Skin epidermis (tissue), 12 donors: ENCODE data around the gene CDC34.
"Not testable (repeated sequence)": the region's sequence is repeated elsewhere in the genome, so short reads cannot be mapped to it uniquely, and the experiment has no call there.

Experiments
- H3K27ac ChIP-seq, 21 experiments: fragments of 200-600 bp; sonication (generic) in 11 of 21; one replicate each; pipeline ENCODE4 v1.5.0; 2020; ENCODE audit warnings: mild to moderate bottlenecking in 3 of 21, inconsistent platforms in 2 of 21, moderate library complexity in 2 of 21
- H3K4me3 ChIP-seq, 7 experiments: fragments of 200-600 bp; sonication (generic) in 2 of 7; one replicate each; pipeline ENCODE4 v1.5.0; 2020; ENCODE audit warnings: inconsistent platforms in 2 of 7, mild to moderate bottlenecking in 2 of 7, moderate library complexity in 1 of 7

The CDC34 gene

GRCh38 chr19:582497-583197 is 51.1 kb downstream of the CDC34 start:
- Histone ChIP-seq H3K4me3 (no peak overlapping the region), H3K27ac (no peak overlapping the region)

- no peak overlapping the region for H3K4me3 ChIP-seq
- H3K27ac ChIP-seq = no peak overlapping the region
Measured at GRCh38 chr19:583198-583967, 51.8 kb downstream of the CDC34 start.

- Histone ChIP-seq H3K27ac (no peak overlapping the region), H3K4me3 (no peak overlapping the region)
Measured at GRCh38 chr19:583968-584239, 52.3 kb downstream of the CDC34 start.

DNA sequence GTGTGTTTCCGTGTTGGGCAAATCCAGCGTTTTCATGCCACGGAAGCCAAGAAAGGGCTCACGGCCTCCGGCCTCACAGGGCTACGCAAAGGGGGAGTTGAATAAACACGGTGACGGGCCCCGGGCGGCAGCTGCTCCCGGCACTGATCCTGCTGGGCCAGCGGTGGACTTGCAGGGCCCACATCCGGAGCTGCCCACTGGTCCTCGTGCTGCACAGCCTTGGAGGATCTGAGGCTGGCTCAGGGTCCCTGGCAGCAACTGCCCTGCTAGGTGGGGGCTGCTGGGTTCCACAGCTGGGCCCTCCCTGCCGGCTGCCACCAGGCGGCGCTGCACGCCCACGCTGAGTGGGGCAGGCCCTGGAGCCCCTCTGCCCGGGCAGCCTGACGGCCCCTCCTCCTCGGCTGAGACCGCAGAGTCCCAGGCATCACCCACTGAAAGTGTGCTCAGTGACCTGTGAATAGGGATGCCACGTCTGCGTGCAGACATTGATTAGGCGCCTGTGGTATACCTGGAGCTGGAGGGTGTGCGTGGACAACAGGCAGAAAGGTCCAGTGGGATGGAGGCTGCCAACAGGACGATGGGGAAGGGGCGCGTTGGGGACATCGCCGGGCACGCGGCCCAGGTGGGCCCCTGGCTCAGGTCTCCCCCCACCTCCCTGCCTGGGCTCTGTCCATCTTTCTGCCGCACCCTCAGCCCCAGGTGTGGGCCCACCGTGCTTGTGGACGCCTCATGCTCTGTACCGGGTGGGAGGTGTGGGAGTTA is 52.9 kb downstream of the CDC34 start:
- no peak overlapping the region for H3K27ac ChIP-seq

DNA sequence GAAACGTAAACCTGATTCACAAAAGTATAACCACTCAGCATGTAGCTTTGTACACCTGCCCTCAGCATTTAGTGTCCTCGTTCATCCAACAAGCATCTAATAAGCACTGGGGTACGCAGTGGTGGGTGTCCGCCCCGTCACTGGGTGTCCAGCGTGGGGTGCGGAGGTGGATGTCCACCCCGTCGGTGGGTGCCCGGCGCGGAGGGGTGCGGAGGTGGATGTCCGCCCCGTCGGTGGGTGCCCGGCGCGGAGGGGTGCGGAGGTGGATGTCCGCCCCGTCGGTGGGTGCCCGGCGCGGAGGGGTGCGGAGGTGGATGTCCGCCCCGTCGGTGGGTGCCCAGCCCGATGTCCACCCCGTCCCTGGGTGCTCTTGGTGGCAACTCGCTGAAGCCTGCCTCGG is 53.6 kb downstream of the CDC34 start:
- H3K4me3 ChIP-seq, H3K27ac ChIP-seq: not testable (repeated sequence)

More for the DNA sequence above, 52.9 kb downstream of the CDC34 start:
- no peak overlapping the region for H3K4me3 ChIP-seq

DNA sequence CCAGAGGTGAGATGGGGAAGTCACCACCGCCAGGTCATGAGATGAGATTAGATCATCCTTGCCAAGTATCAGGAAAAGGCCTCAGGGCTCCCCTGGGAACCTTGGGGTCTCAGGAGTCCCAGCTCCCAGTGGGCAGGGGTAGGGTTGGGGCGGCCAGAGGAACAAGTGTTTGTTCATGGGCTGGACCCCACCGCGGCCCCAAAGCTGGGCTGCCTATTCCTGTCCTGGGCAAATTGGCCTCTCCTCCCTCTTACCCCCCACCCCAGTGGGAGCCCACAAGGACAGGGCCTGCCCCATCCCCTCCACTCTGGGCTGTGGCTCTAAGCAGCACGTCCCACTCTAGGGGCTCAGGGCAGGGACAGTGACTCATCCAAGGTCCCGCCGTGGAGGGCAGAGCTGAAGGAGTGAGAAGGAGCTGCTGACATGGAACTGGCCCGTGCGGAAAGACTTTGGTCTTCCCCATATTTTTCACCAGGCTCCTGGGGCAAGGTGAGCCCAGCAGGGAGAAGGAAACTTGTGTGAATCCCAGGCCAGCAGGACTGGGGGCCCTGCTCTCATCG is 54.1 kb downstream of the CDC34 start:
- no peak overlapping the region for H3K27ac ChIP-seq
- no peak overlapping the region for H3K4me3 ChIP-seq

DNA sequence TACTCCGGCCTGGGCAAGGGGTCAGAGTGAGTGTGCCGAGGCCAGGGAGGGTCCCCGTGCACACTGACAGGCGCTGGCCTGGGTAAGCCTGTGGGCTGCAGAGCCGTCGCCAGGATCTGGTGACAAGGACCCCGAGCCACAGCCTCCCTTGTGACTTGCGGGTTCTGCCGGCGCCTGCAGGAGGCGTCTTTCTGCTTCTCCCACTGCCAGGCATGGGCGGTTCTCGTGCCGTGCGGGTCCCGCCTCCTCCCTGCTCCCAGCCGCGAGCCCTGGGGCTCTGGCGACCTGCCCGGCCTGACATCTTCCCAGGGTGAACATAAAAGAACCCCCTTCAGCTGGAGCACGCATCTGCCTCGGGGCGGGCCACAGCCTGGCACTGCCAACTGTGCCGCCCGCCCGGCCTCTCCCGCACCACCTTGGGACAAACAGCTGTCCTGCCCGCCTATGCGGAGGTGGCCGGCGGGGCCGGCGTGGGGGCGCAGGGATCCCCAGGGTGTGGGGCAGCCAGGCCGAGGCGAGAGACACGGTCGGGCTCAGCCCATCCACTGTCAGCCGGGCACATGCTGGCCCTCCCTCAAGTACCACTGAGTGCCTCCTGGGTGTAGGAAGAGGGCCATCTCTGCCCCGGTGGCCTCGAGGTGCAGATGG is 56.7 kb downstream of the CDC34 start:
- no peak overlapping the region for H3K27ac ChIP-seq
- no peak overlapping the region for H3K4me3 ChIP-seq

GRCh38 chr19:588741-589692 is 57.5 kb downstream of the CDC34 start:
- peak overlapping the region in 1 of 7 experiments; percentile 22 for H3K4me3 ChIP-seq

DNA sequence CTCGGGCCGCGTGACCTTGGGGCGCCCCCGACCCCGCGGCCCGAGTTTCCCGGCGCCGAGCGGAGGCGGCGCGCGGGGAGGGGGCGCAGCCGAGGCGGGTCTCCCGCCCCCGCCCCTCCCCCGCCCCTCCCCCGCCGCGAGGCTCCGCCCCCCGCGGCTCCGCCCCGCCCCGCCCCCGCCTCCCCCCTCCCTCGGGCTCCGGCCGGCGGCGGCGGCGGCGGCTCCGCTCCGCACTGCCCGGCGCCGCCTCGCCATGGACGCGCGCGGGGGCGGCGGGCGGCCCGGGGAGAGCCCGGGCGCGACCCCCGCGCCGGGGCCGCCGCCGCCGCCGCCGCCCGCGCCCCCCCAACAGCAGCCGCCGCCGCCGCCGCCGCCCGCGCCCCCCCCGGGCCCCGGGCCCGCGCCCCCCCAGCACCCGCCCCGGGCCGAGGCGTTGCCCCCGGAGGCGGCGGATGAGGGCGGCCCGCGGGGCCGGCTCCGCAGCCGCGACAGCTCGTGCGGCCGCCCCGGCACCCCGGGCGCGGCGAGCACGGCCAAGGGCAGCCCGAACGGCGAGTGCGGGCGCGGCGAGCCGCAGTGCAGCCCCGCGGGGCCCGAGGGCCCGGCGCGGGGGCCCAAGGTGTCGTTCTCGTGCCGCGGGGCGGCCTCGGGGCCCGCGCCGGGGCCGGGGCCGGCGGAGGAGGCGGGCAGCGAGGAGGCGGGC is 58.3 kb downstream of the CDC34 start, which contains the start of gene HCN2:
TSS of gene HCN2 (plus strand) at position 189 of the 703 bp plus-strand sequence. CDS start at position 254, 65 bp downstream.
- Histone ChIP-seq H3K4me3 (peak within 1 kb of the TSS in 3 of 7 experiments; percentile 8 to 22 (median 22)), H3K27ac (no peak within 1 kb of the TSS)

More at GRCh38 chr19:588741-589692, 57.5 kb downstream of the CDC34 start:
- H3K27ac ChIP-seq = no peak overlapping the region

DNA sequence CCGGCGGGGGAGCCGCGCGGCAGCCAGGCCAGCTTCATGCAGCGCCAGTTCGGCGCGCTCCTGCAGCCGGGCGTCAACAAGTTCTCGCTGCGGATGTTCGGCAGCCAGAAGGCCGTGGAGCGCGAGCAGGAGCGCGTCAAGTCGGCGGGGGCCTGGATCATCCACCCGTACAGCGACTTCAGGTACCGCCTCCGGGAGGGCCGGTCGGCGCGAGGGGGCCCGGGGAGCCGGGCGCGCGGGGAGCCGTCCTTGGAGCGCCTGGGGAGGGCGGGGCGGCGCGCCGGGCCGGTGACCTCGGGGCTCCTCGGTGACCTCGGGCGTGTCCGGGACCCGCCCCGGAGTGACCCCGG is 58.8 kb downstream of the CDC34 start:
- Histone ChIP-seq H3K4me3 (peak overlapping the region in 3 of 7 experiments; percentile 8 to 22 (median 22)), H3K27ac (no peak overlapping the region)

DNA sequence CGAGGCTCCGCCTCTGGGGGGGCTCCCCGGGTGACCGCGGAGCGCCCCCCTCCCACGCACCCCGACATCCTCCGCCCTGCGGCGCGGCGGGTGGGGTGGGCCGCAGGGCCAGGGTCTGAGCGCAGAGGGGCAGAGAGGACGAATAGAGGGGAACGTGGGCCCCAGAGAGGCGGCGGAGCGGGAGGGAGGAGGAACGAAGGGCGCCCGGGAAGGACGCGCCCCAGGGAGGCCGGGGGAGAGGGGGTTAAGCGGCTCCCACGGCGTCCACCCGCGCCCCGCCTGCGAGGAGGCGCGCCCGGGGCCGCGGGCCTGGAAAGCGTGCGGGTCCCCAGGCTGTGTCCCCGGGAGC is 59.2 kb downstream of the CDC34 start:
- Histone ChIP-seq H3K27ac (no peak overlapping the region), H3K4me3 (peak overlapping the region in 3 of 7 experiments; percentile 8 to 22 (median 22))

DNA sequence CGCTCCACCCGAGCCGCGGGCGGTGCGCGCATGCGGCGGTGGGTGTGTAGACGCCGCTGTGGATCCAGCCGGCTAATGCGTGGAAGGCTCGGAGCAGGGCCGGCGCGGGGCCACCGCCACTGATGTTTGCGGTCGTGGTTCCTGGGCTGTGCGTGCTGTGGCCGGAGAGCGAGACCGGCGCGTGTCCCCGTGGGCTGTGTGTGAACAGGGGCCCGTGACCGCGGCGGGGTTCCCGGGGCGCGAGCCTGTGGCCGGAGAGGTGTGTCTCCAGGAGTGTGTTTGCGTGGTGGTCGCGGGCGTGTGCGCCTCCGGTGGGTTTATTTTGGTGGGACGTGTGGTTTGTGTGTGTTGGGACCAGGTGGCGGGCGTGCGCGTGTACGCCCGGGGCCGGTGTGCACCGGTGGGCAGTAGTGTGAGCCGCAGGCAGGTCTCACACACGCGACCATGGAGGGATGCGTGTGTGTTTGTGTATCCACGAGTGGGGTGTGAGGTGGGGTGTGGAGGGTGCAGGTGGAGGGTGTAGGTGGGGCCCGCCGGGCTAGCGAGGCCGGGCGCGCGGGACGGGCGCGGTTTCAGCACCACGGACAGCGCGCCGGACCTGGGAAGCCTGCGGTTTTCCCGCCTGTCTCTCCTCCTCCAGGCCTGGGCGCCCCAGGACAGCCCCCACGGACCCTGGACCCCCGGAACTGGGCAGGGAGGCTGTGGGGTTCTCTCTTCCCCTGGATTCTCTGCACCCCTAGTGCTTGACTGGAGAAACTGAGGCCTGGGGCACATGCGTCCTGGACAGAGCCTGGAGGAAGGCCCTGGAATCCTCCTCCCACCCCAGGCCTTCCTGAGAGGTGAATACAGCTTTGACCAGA is 59.8 kb downstream of the CDC34 start:
- H3K27ac ChIP-seq = no peak overlapping the region
- H3K4me3 ChIP-seq = peak overlapping the region in 1 of 7 experiments; percentile 22
